Body of pancreas (tissue), 4 donors: Measurements from ENCODE around the gene ELL2.

Experiments used
- POLR2A ChIP-seq, 3 donors: fragments of 450-650 bp; IDR thresholded peaks; one replicate each; pipeline ENCODE4 v1.6.1; 2016; ENCODE audit warnings: antibody characterized with exemption in 3 of 3, mild to moderate bottlenecking in 2 of 3
- TF ChIP-seq, protein P1 (sequence below), 7 experiments: fragments of 450-650 bp in 4 of 7; fragments of 200-600 bp in 3 of 7; sonication (generic) in 3 of 7; IDR thresholded peaks; one replicate each; pipeline ENCODE4 v1.5.1; 2016 to 2019; ENCODE audit warnings: antibody characterized with exemption in 7 of 7

DNA sequence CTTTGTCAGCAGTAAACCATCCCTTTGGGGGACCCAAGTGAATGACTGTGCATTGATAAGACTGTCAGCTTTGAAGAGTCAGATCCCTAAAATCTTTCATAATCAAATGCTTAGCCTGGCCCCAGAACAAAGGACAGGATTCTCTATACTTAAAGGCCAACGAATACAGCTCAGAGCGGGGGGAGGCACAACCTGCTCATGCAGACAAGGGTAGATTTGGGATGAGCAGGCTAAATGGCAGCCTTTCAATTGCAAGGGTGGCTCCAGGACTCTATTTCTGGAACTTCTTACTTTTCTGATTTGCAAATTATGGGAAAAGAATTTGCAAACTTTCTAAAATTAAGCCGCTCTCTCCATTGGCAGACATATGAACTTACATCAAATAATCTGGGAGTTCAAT is 66.4 kb downstream of the ELL2 start:
- TF ChIP-seq, protein P1, sequence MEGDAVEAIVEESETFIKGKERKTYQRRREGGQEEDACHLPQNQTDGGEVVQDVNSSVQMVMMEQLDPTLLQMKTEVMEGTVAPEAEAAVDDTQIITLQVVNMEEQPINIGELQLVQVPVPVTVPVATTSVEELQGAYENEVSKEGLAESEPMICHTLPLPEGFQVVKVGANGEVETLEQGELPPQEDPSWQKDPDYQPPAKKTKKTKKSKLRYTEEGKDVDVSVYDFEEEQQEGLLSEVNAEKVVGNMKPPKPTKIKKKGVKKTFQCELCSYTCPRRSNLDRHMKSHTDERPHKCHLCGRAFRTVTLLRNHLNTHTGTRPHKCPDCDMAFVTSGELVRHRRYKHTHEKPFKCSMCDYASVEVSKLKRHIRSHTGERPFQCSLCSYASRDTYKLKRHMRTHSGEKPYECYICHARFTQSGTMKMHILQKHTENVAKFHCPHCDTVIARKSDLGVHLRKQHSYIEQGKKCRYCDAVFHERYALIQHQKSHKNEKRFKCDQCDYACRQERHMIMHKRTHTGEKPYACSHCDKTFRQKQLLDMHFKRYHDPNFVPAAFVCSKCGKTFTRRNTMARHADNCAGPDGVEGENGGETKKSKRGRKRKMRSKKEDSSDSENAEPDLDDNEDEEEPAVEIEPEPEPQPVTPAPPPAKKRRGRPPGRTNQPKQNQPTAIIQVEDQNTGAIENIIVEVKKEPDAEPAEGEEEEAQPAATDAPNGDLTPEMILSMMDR (IDR thresholded peaks at IDR 0.05) = no peak
- TF ChIP-seq POLR2A (IDR thresholded peaks at IDR 0.05) = no peak
